HG03097 (cell line): Measurements from ENCODE around the gene PRR14L.
"Not testable (repeated sequence)": the region's sequence is repeated elsewhere in the genome, so short reads cannot be mapped to it uniquely, and the experiment has no call there.

ENCODE experiments used
- ATAC-seq: cut with Tn5 transposase; IDR thresholded peaks from one replicate; pipeline ENCODE4 v1.9.1; 2021; ENCODE audit not compliant: unreplicated experiment, low FRiP score

Gene PRR14L

GRCh38 chr22:31749636-31750364, at the start of gene PRR14L:
PRR14L (minus strand) TSS chr22:31750132; CDS start chr22:31738860, 11,272 bp downstream.
- ATAC-seq = peak; percentile 75

- ATAC-seq = not testable (repeated sequence)
Measured at GRCh38 chr22:31799358-31799757, 49.4 kb upstream of the PRR14L start.

- no peak for ATAC-seq
Measured at GRCh38 chr22:31790240-31790639, 40.3 kb upstream of the PRR14L start.

DNA sequence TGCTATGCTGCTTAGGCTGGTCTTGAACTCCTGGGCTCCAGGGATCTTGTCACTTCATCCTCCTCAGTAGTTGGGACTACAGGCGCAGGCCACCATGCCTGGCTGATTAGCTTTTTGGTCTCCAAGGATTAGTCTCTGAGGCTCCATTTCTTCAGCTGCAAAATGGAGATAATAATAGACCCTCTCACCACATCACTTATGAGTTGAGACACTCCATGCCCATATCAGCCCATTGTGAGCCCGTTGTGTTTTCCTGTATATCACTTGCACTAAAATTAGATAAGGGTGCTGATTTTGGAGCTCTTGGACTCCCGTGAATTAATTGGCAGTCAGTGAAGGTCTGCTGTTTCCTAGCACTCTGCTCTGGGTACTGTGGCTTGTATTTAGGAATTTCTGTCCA, 39.9 kb upstream of the PRR14L start:
- ATAC-seq = no peak

- no peak for ATAC-seq
Measured at GRCh38 chr22:31776231-31776630, 26.3 kb upstream of the PRR14L start.

GRCh38 chr22:31773416-31773815, 23.5 kb upstream of the PRR14L start:
- ATAC-seq = no peak

GRCh38 chr22:31768422-31769059, 18.6 kb upstream of the PRR14L start:
- ATAC-seq = no peak

DNA sequence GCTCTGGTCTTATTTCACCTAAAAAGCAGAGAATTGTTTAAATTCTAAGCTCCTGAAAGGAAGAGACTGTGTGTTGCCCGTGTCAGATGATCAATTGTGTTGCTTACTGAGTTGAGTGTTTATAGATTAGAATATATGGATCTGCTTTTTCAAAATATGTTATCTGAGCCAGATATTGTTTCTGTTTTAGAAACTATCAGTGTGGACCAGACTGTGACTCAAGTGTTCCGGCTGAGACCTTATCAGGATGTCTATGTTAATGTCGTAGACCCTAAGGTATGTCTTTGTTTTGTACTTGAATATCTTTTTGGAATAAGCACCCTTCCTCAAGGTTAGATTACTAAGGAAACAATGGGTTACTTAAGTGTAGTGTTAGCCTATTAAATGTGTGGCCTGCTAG, 14.9 kb upstream of the PRR14L start:
- no peak for ATAC-seq

DNA sequence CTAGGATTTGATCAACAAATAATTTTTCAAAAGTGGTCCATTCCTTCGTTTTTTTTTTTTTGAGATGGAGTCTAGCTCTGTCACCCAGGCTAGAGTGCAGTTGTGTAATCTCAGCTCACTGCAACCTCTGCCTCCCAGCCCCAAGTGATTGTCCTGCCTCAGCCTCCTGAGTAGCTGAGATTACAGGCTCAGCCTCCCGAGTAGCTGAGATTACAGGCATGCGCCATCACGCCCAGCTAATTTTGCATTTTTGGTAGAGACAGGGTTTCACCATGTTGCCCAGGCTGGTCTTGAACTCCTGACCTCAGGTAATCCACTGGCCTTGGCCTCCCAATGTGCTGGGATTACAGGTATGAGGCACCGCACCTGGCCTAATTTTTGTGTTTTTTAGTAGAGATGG, 8.9 kb upstream of the PRR14L start:
- not testable (repeated sequence) for ATAC-seq

DNA sequence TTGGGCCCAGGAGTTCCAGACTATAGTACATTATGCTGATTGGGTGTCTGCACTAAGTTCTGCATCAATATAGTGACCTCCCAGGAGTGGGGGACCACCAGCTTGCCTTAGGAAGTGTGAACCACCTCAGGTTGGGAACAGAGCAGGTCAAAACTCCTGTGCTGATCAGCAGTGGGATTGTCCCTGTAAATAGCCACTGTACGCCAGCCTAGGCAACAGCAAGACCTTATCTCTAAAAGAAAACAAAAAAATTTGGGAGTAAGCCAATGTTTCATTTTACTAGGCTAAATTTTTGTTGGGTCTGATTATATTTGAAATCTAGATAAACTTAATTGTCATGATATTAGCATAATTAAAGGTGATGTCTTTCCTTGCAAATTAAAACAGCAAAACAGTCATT, 7.3 kb upstream of the PRR14L start:
- no peak for ATAC-seq

- ATAC-seq = no peak
Measured at GRCh38 chr22:31754813-31755212, 4.9 kb upstream of the PRR14L start.

- peak; percentile 58 for ATAC-seq
Measured at GRCh38 chr22:31753634-31754501, 3.9 kb upstream of the PRR14L start, which contains the start of gene DEPDC5. DEPDC5 (plus strand) TSS chr22:31754019; CDS start chr22:31754922, 903 bp downstream.

GRCh38 chr22:31753005-31753633, 3.2 kb upstream of the PRR14L start:
- no peak for ATAC-seq

DNA sequence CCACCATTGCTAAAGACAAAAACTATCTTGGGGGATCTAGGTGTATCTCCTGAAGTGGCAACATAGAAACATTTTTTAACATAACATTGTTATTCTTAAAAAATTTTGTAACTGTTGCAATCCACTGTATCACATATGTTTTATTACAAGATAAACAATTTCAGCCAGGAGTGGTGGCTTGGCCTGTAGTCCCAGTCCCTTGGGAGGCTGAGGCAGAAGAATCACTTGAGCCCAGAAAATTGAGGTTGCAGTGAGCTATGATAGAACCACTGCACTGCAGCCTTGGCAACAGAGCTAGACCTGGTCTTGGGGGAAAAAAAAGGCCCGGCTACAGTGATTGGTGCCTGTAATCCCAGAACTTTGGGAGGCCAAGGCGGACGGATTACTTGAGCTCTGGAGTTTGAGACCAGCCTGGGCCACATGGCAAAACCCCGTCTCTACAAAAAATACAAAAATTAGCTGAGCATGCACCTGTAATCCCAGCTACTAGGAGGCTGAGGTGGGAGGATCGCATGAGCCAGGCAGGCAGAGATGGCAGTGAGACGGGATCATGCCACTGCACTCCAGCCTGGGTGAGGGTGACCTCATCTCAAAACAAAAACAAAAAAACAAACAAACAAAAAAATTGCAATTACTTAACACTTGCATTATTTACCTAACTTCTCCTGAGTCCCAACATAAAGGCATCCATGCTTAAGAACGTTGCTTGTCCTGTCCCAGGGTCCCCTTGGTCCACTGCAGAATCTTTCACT, 2.3 kb upstream of the PRR14L start:
- ATAC-seq = no peak

- no peak for ATAC-seq
Measured at GRCh38 chr22:31750365-31751284, 693 bp upstream of the PRR14L start.

- ATAC-seq = no peak
Measured at GRCh38 chr22:31748490-31748889, 1.4 kb downstream of the PRR14L start.

- ATAC-seq = no peak
Measured at GRCh38 chr22:31747441-31747840, 2.5 kb downstream of the PRR14L start.

- ATAC-seq = no peak
Measured at GRCh38 chr22:31743871-31744270, 6.1 kb downstream of the PRR14L start.

DNA sequence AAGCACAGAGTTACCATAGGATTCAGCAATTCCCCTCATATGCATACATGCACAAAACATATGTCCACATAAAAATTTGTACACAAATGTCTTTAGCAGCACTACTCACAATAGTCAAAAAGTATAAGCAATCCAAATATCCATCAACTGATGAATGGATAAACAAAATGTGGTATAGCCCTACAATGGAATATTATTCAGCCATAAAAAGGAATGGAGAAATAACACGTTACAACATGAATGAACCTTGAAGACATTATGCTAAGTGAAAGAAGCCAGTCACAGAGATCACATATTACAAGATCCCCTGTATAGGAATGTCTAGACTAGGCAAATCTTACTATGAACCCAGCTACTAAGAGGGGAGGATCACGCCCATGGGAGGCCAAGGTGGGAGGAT, 7.2 kb downstream of the PRR14L start:
- no peak for ATAC-seq
